Measurements from ENCODE around the gene DOCK9.

DOCK9 gene

DNA sequence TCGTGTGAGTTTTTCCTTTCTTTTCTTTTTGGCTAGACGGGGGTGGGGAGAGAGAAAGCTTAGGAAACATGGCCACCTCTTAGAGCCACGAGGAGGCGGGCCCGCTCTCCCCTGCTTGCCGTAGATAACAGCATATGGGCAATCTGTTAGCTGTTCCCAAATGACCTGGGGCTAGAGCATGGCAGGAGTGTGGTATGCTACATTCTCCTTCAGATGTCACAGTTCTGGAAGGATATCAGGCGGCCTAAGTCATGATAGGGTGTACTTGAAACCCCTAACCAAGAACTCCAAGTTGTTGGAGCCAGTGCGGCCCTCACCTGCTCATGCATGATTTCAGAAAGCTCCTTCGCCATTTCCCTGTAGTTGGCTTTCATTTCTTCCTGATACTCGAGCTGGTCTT lies 181.1 kb downstream of the DOCK9 start:
- TF ChIP-seq, protein P1, sequence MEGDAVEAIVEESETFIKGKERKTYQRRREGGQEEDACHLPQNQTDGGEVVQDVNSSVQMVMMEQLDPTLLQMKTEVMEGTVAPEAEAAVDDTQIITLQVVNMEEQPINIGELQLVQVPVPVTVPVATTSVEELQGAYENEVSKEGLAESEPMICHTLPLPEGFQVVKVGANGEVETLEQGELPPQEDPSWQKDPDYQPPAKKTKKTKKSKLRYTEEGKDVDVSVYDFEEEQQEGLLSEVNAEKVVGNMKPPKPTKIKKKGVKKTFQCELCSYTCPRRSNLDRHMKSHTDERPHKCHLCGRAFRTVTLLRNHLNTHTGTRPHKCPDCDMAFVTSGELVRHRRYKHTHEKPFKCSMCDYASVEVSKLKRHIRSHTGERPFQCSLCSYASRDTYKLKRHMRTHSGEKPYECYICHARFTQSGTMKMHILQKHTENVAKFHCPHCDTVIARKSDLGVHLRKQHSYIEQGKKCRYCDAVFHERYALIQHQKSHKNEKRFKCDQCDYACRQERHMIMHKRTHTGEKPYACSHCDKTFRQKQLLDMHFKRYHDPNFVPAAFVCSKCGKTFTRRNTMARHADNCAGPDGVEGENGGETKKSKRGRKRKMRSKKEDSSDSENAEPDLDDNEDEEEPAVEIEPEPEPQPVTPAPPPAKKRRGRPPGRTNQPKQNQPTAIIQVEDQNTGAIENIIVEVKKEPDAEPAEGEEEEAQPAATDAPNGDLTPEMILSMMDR (conservative IDR thresholded peaks at IDR 0.05; ENCODE audit: low read depth, low read length), result no peak
- Histone ChIP-seq H3K27me3 (ENCODE audit: insufficient read depth, low read depth) (no peaks in the 10 kb centered on the region), H3K4me3 (IDR thresholded peaks at IDR 0.05; ENCODE audit: insufficient read depth, low read depth, low read length) (no peak overlapping the region), H3K79me2 (ENCODE audit: insufficient read depth, low read depth) (no peaks in the 10 kb centered on the region), H2AFZ (ENCODE audit: low read depth) (no peak overlapping the region), H3K27ac (no peak overlapping the region), H3K9ac (no peak overlapping the region), H3K4me2 (no peak overlapping the region), H3K4me1 (ENCODE audit: low read depth, poor library complexity, severe bottlenecking) (no peaks in the 10 kb centered on the region), H3K36me3 (ENCODE audit: insufficient read depth) (no peaks in the 10 kb centered on the region), H4K20me1 (ENCODE audit: insufficient read depth) (no peaks in the 10 kb centered on the region)

DNA sequence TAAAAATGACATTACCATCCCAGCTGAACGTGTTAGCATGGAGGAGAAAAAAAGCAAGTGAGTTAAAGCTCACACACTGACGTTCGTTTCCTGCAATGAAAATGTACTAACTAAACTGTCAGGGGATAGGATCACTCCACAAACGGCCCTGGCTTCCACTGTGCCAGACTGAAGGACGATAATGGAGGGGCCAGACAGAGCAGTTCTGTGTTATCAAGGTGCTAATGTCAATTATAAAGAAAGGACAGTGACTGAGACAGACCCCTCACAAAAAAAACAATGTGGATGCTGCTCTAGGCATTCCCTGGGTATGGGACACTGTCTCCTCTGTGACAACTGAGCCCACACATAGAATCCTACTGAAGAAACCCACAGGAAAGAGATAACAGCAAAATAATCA lies 181.7 kb downstream of the DOCK9 start:
- no peak overlapping the region for H3K27ac ChIP-seq
- no peaks in the 10 kb centered on the region for H3K4me1 ChIP-seq (ENCODE audit: low read depth, poor library complexity, severe bottlenecking)
- no peak overlapping the region for H2AFZ ChIP-seq (ENCODE audit: low read depth)
- H3K36me3 ChIP-seq (ENCODE audit: insufficient read depth), result no peaks in the 10 kb centered on the region
- no peak overlapping the region for H3K4me3 ChIP-seq (IDR thresholded peaks at IDR 0.05; ENCODE audit: insufficient read depth, low read depth, low read length)
- no peak overlapping the region for H3K9ac ChIP-seq
- H3K27me3 ChIP-seq (ENCODE audit: insufficient read depth, low read depth), result no peaks in the 10 kb centered on the region
- no peak overlapping the region for H3K4me2 ChIP-seq
- no peaks in the 10 kb centered on the region for H4K20me1 ChIP-seq (ENCODE audit: insufficient read depth)
- H3K79me2 ChIP-seq (ENCODE audit: insufficient read depth, low read depth), result no peaks in the 10 kb centered on the region
- TF ChIP-seq, protein P1 (conservative IDR thresholded peaks at IDR 0.05; ENCODE audit: low read depth, low read length), result no peak

DNA sequence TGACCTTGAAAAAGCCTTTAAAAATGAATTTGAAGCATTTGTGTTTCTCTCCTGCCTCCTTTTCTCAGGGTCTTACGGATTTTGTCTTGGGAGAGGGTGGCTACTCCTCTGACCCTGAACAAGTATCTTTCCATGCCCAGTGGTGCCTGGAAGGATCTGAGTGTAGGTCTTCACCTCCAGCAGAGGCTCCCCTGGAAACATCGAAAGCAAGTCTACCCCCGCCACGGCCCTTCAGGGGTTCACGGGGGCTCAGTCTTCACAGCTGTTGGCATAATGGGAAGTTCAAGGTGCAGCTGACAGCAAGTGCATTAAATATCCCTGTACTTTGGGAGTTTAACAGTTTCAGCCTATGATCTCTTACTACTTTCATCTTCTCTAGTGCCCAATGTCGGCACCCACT lies 182.6 kb downstream of the DOCK9 start:
- Histone ChIP-seq H2AFZ (ENCODE audit: low read depth) (no peak overlapping the region), H3K4me3 (IDR thresholded peaks at IDR 0.05; ENCODE audit: insufficient read depth, low read depth, low read length) (no peak overlapping the region), H4K20me1 (ENCODE audit: insufficient read depth) (no peaks in the 10 kb centered on the region), H3K4me1 (ENCODE audit: low read depth, poor library complexity, severe bottlenecking) (no peaks in the 10 kb centered on the region), H3K9ac (no peak overlapping the region), H3K27me3 (ENCODE audit: insufficient read depth, low read depth) (no peaks in the 10 kb centered on the region), H3K79me2 (ENCODE audit: insufficient read depth, low read depth) (no peaks in the 10 kb centered on the region), H3K27ac (no peak overlapping the region), H3K36me3 (ENCODE audit: insufficient read depth) (no peaks in the 10 kb centered on the region), H3K4me2 (no peak overlapping the region)
- TF ChIP-seq, protein P1 (conservative IDR thresholded peaks at IDR 0.05; ENCODE audit: low read depth, low read length), result no peak

DNA sequence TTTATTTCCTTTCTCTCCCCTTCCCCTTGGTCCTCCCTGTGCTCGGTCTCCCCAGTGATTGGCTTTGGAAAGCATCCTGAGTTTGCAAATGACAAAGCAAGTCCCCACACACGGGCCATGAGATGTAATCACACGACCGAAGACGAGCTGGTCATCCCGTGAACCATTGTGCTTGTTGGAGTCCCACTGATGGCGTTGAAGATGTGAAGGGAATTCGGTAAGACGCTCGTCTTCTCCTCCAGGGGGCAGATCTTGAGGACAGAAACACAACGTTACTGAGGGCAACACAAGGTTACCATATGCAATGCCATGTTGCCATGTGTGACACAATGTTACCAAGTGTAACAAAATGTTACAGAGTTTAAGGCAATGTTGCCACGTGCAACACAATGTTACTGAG lies 183.4 kb downstream of the DOCK9 start:
- no peaks in the 10 kb centered on the region for H3K36me3 ChIP-seq (ENCODE audit: insufficient read depth)
- H4K20me1 ChIP-seq (ENCODE audit: insufficient read depth), result no peaks in the 10 kb centered on the region
- TF ChIP-seq, protein P1 (conservative IDR thresholded peaks at IDR 0.05; ENCODE audit: low read depth, low read length), result no peak

More for the DNA sequence above, 183.4 kb downstream of the DOCK9 start:
- H3K9ac ChIP-seq, result no peak overlapping the region
- no peak overlapping the region for H3K4me3 ChIP-seq (IDR thresholded peaks at IDR 0.05; ENCODE audit: insufficient read depth, low read depth, low read length)
- no peaks in the 10 kb centered on the region for H3K79me2 ChIP-seq (ENCODE audit: insufficient read depth, low read depth)
- no peak overlapping the region for H3K27ac ChIP-seq
- no peak overlapping the region for H2AFZ ChIP-seq (ENCODE audit: low read depth)
- no peaks in the 10 kb centered on the region for H3K27me3 ChIP-seq (ENCODE audit: insufficient read depth, low read depth)
- H3K4me2 ChIP-seq, result no peak overlapping the region
- no peaks in the 10 kb centered on the region for H3K4me1 ChIP-seq (ENCODE audit: low read depth, poor library complexity, severe bottlenecking)
